Activated T-cell treated with anti-CD3 and anti-CD28 coated beads, Interleukin-2, amount 50 U/mL, for 48 hours (primary cell): Measurements from ENCODE around the gene CERCAM.
"Not testable (repeated sequence)": the region's sequence is repeated elsewhere in the genome, so short reads cannot be mapped to it uniquely, and the experiment has no call there.

Experiments used
- DNase-seq, 2 experiments: peaks; one replicate each; pipeline ENCODE4 v3.0.0-alpha.2; 2020

Gene CERCAM

GRCh38 chr9:128420060-128420650 lies 502 bp upstream of the CERCAM start:
- peak; percentile 76 to 85 for DNase-seq

- DNase-seq = peak; percentile 22 to 32
These were observed 882 bp downstream of the CERCAM start for GRCh38 chr9:128421482-128421996.

GRCh38 chr9:128422022-128422782 lies 1.5 kb downstream of the CERCAM start:
- not testable (repeated sequence) for DNase-seq

- no peak for DNase-seq
These were observed 2.1 kb downstream of the CERCAM start for GRCh38 chr9:128422783-128423150.

- DNase-seq = not testable (repeated sequence)
These were observed 2.7 kb downstream of the CERCAM start for GRCh38 chr9:128423356-128423755.

GRCh38 chr9:128424268-128424780 lies 3.7 kb downstream of the CERCAM start:
- DNase-seq = no peak

GRCh38 chr9:128428644-128429512 lies 8.2 kb downstream of the CERCAM start:
- DNase-seq = no peak

- DNase-seq = no peak
These were observed 8.9 kb downstream of the CERCAM start for GRCh38 chr9:128429513-128430086.

GRCh38 chr9:128431207-128431606 lies 10.6 kb downstream of the CERCAM start:
- no peak for DNase-seq

GRCh38 chr9:128434340-128434739 lies 13.7 kb downstream of the CERCAM start:
- no peak for DNase-seq

- no peak for DNase-seq
These were observed 15.0 kb downstream of the CERCAM start for GRCh38 chr9:128435611-128436010.

- DNase-seq = peak; percentile 91
These were observed 17.9 kb downstream of the CERCAM start for GRCh38 chr9:128438343-128439109.

- no peak for DNase-seq
These were observed 18.6 kb downstream of the CERCAM start for GRCh38 chr9:128439273-128439672.

- no peak for DNase-seq
These were observed 21.5 kb downstream of the CERCAM start for GRCh38 chr9:128442150-128442549.

- not testable (repeated sequence) for DNase-seq
These were observed 25.8 kb downstream of the CERCAM start for GRCh38 chr9:128446505-128446904.

- no peak for DNase-seq
These were observed 28.1 kb downstream of the CERCAM start for GRCh38 chr9:128448746-128449145.

- no peak for DNase-seq
These were observed 34.3 kb downstream of the CERCAM start for GRCh38 chr9:128454991-128455390.

GRCh38 chr9:128455849-128456612 lies 35.4 kb downstream of the CERCAM start, which contains the start of gene ODF2:
Gene ODF2, plus strand, starts transcription at chr9:128456006. Its CDS starts 86 bp downstream, at chr9:128456092.
- DNase-seq = peak; percentile 99

- peak; percentile 82 for DNase-seq
These were observed 36.0 kb downstream of the CERCAM start for GRCh38 chr9:128456613-128457061.

GRCh38 chr9:128457207-128457606 lies 36.5 kb downstream of the CERCAM start:
- no peak for DNase-seq

GRCh38 chr9:128459011-128459410 lies 38.4 kb downstream of the CERCAM start:
- no peak for DNase-seq
